Measurements from ENCODE around the gene CDHR1.

Gene CDHR1

GRCh38 chr10:84214046-84214572 lies 19.8 kb downstream of the CDHR1 start:
- Histone ChIP-seq H3K9me3 (ENCODE audit: insufficient read depth, low read depth, low read length) (no peaks in the 10 kb centered on the region), H3K27ac (ENCODE audit: low read depth, low read length) (no peak overlapping the region), H3K9ac (ENCODE audit: low read depth, low read length) (no peak overlapping the region), H3K27me3 (ENCODE audit: insufficient read depth, low read length) (no peaks in the 10 kb centered on the region), H3K4me1 (ENCODE audit: insufficient read depth, low read length) (no peaks in the 10 kb centered on the region), H3K4me3 (ENCODE audit: low read length) (no peak overlapping the region), H3K36me3 (ENCODE audit: insufficient read depth, low read length) (no peaks in the 10 kb centered on the region)
- 94% methylated on average over 25 of the region's 25 CpGs for WGBS

- no peaks in the 10 kb centered on the region for H3K4me1 ChIP-seq (ENCODE audit: insufficient read depth, low read length)
- H3K27ac ChIP-seq (ENCODE audit: low read depth, low read length) = no peak overlapping the region
- 74% methylated on average over 12 of the region's 12 CpGs for WGBS
- no peaks in the 10 kb centered on the region for H3K27me3 ChIP-seq (ENCODE audit: insufficient read depth, low read length)
- H3K9ac ChIP-seq (ENCODE audit: low read depth, low read length) = no peak overlapping the region
- no peak overlapping the region for H3K4me3 ChIP-seq (ENCODE audit: low read length)
- no peaks in the 10 kb centered on the region for H3K36me3 ChIP-seq (ENCODE audit: insufficient read depth, low read length)
- H3K9me3 ChIP-seq (ENCODE audit: insufficient read depth, low read depth, low read length) = no peaks in the 10 kb centered on the region
These were observed 20.4 kb downstream of the CDHR1 start for GRCh38 chr10:84214612-84215235.

- H3K27ac ChIP-seq (ENCODE audit: low read depth, low read length) = no peak overlapping the region
- no peaks in the 10 kb centered on the region for H3K27me3 ChIP-seq (ENCODE audit: insufficient read depth, low read length)
- H3K36me3 ChIP-seq (ENCODE audit: insufficient read depth, low read length) = no peaks in the 10 kb centered on the region
- H3K9me3 ChIP-seq (ENCODE audit: insufficient read depth, low read depth, low read length) = no peaks in the 10 kb centered on the region
- H3K9ac ChIP-seq (ENCODE audit: low read depth, low read length) = no peak overlapping the region
- no peaks in the 10 kb centered on the region for H3K4me1 ChIP-seq (ENCODE audit: insufficient read depth, low read length)
- 93% methylated on average over 9 of the region's 9 CpGs for WGBS
- no peak overlapping the region for H3K4me3 ChIP-seq (ENCODE audit: low read length)
These were observed 22.5 kb downstream of the CDHR1 start for GRCh38 chr10:84216834-84217233.

- H3K27me3 ChIP-seq (ENCODE audit: insufficient read depth, low read length) = no peaks in the 10 kb centered on the region
- no peaks in the 10 kb centered on the region for H3K9me3 ChIP-seq (ENCODE audit: insufficient read depth, low read depth, low read length)
- 89% methylated on average over 4 of the region's 4 CpGs for WGBS
- H3K36me3 ChIP-seq (ENCODE audit: insufficient read depth, low read length) = no peaks in the 10 kb centered on the region
- H3K27ac ChIP-seq (ENCODE audit: low read depth, low read length) = no peak overlapping the region
- no peak overlapping the region for H3K9ac ChIP-seq (ENCODE audit: low read depth, low read length)
- H3K4me1 ChIP-seq (ENCODE audit: insufficient read depth, low read length) = no peaks in the 10 kb centered on the region
- no peak overlapping the region for H3K4me3 ChIP-seq (ENCODE audit: low read length)
These were observed 23.4 kb downstream of the CDHR1 start for GRCh38 chr10:84217746-84218145.

- Histone ChIP-seq H3K9ac (ENCODE audit: low read depth, low read length) (no peak overlapping the region), H3K4me3 (ENCODE audit: low read length) (no peak overlapping the region), H3K27ac (ENCODE audit: low read depth, low read length) (no peak overlapping the region), H3K36me3 (ENCODE audit: insufficient read depth, low read length) (no peaks in the 10 kb centered on the region), H3K27me3 (ENCODE audit: insufficient read depth, low read length) (no peaks in the 10 kb centered on the region), H3K4me1 (ENCODE audit: insufficient read depth, low read length) (no peaks in the 10 kb centered on the region), H3K9me3 (ENCODE audit: insufficient read depth, low read depth, low read length) (no peaks in the 10 kb centered on the region)
- 82% methylated on average over 8 of the region's 8 CpGs for WGBS
These were observed 27.6 kb downstream of the CDHR1 start for GRCh38 chr10:84221916-84222315.

GRCh38 chr10:84224411-84225028 lies 30.2 kb downstream of the CDHR1 start:
- 46% methylated on average over 6 of the region's 6 CpGs for WGBS
- H3K36me3 ChIP-seq (ENCODE audit: insufficient read depth, low read length) = no peaks in the 10 kb centered on the region

GRCh38 chr10:84225427-84226173 lies 31.3 kb downstream of the CDHR1 start, which contains the start of gene LRIT2:
LRIT2 (minus strand) TSS chr10:84225544; CDS start chr10:84225520, 24 bp downstream.
- Histone ChIP-seq H3K27ac (ENCODE audit: low read depth, low read length) (no peak within 1 kb of the TSS), H3K4me1 (ENCODE audit: insufficient read depth, low read length) (no peaks in the 10 kb centered on the region), H3K9ac (ENCODE audit: low read depth, low read length) (no peak within 1 kb of the TSS), H3K4me3 (ENCODE audit: low read length) (no peak within 1 kb of the TSS), H3K27me3 (ENCODE audit: insufficient read depth, low read length) (no peaks in the 10 kb centered on the region; the same call in 1 of the 2 replicates), H3K36me3 (ENCODE audit: insufficient read depth, low read length) (no peaks in the 10 kb centered on the region), H3K9me3 (ENCODE audit: insufficient read depth, low read depth, low read length) (no peaks in the 10 kb centered on the region)
- 79% methylated on average over 6 of the region's 6 CpGs for WGBS

More at GRCh38 chr10:84224411-84225028, 30.2 kb downstream of the CDHR1 start:
- Histone ChIP-seq H3K9me3 (ENCODE audit: insufficient read depth, low read depth, low read length) (no peaks in the 10 kb centered on the region), H3K4me1 (ENCODE audit: insufficient read depth, low read length) (no peaks in the 10 kb centered on the region), H3K4me3 (ENCODE audit: low read length) (no peak overlapping the region), H3K9ac (ENCODE audit: low read depth, low read length) (no peak overlapping the region), H3K27me3 (ENCODE audit: insufficient read depth, low read length) (no peaks in the 10 kb centered on the region; the same call in 1 of the 2 replicates), H3K27ac (ENCODE audit: low read depth, low read length) (no peak overlapping the region)

GRCh38 chr10:84226616-84227015 lies 32.3 kb downstream of the CDHR1 start:
- Histone ChIP-seq H3K4me1 (ENCODE audit: insufficient read depth, low read length) (no peaks in the 10 kb centered on the region), H3K4me3 (ENCODE audit: low read length) (no peak overlapping the region), H3K27ac (ENCODE audit: low read depth, low read length) (no peak overlapping the region), H3K27me3 (ENCODE audit: insufficient read depth, low read length) (no peaks in the 10 kb centered on the region; the same call in 1 of the 2 replicates), H3K9ac (ENCODE audit: low read depth, low read length) (no peak overlapping the region), H3K36me3 (ENCODE audit: insufficient read depth, low read length) (no peaks in the 10 kb centered on the region), H3K9me3 (ENCODE audit: insufficient read depth, low read depth, low read length) (no peaks in the 10 kb centered on the region)
- 91% methylated on average over 3 of the region's 3 CpGs for WGBS

GRCh38 chr10:84227810-84228209 lies 33.5 kb downstream of the CDHR1 start:
- 65% methylated on average over 4 of the region's 4 CpGs for WGBS
- Histone ChIP-seq H3K9me3 (ENCODE audit: insufficient read depth, low read depth, low read length) (no peaks in the 10 kb centered on the region), H3K4me3 (ENCODE audit: low read length) (no peak overlapping the region), H3K27ac (ENCODE audit: low read depth, low read length) (no peak overlapping the region), H3K9ac (ENCODE audit: low read depth, low read length) (no peak overlapping the region), H3K4me1 (ENCODE audit: insufficient read depth, low read length) (no peaks in the 10 kb centered on the region), H3K36me3 (ENCODE audit: insufficient read depth, low read length) (no peaks in the 10 kb centered on the region), H3K27me3 (ENCODE audit: insufficient read depth, low read length) (no peaks in the 10 kb centered on the region; the same call in 1 of the 2 replicates)

- Histone ChIP-seq H3K9ac (ENCODE audit: low read depth, low read length) (no peak overlapping the region), H3K4me1 (ENCODE audit: insufficient read depth, low read length) (no peaks in the 10 kb centered on the region), H3K4me3 (ENCODE audit: low read length) (no peak overlapping the region), H3K27ac (ENCODE audit: low read depth, low read length) (no peak overlapping the region), H3K36me3 (ENCODE audit: insufficient read depth, low read length) (no peaks in the 10 kb centered on the region), H3K27me3 (ENCODE audit: insufficient read depth, low read length) (no peaks in the 10 kb centered on the region; the same call in 1 of the 2 replicates), H3K9me3 (ENCODE audit: insufficient read depth, low read depth, low read length) (no peaks in the 10 kb centered on the region)
- 96% methylated on average over 1 of the region's 1 CpG for WGBS
These were observed 36.0 kb downstream of the CDHR1 start for GRCh38 chr10:84230359-84230758.

- Histone ChIP-seq H3K27ac (ENCODE audit: low read depth, low read length) (no peak overlapping the region), H3K4me3 (ENCODE audit: low read length) (no peak overlapping the region), H3K9me3 (ENCODE audit: insufficient read depth, low read depth, low read length) (no peaks in the 10 kb centered on the region), H3K36me3 (ENCODE audit: insufficient read depth, low read length) (no peaks in the 10 kb centered on the region), H3K9ac (ENCODE audit: low read depth, low read length) (no peak overlapping the region), H3K4me1 (ENCODE audit: insufficient read depth, low read length) (no peaks in the 10 kb centered on the region), H3K27me3 (ENCODE audit: insufficient read depth, low read length) (peaks cover 6% of the 10 kb centered on the region; the same call in 1 of the 2 replicates)
- 89% methylated on average over 10 of the region's 10 CpGs for WGBS
These were observed 38.0 kb downstream of the CDHR1 start for GRCh38 chr10:84232376-84232775.

Data from HUES64 (cell line).